Measurements from ENCODE around the gene COL25A1. TPM values are rescaled to one million over a fixed set of nuclear protein-coding genes. Genes with fewer than 3 reads are reported as not detected.
A peak's percentile ranks its signal among the peaks of the same experiment; 100 is the strongest.

Gene COL25A1
- polyA plus RNA-seq, 1 donor, result 2.5 TPM

- H3K36me3 ChIP-seq (ENCODE audit: control insufficient read depth, insufficient read depth, low read length), result no peaks in the 10 kb centered on the region
- no CpG with 5 or more reads among the region's 5 CpGs for WGBS (ENCODE audit: insufficient coverage, low lambda C conversion rate)
- H3K27me3 ChIP-seq (ENCODE audit: control insufficient read depth, insufficient read depth, low read length), result no peaks in the 10 kb centered on the region
- no peak overlapping the region for H3K27ac ChIP-seq (ENCODE audit: low read length)
- H3K4me1 ChIP-seq (ENCODE audit: control insufficient read depth, insufficient read depth, low read length), result no peaks in the 10 kb centered on the region
- no peak for DNase-seq
- no peaks in the 10 kb centered on the region for H3K9me3 ChIP-seq (ENCODE audit: control insufficient read depth, low read depth, low read length)
- H3K4me3 ChIP-seq (ENCODE audit: low read length), result no peak overlapping the region
These were observed 111.2 kb downstream of the COL25A1 start for GRCh38 chr4:109191216-109191615.

GRCh38 chr4:109186458-109186945 lies 116.0 kb downstream of the COL25A1 start:
- no peaks in the 10 kb centered on the region for H3K9me3 ChIP-seq (ENCODE audit: control insufficient read depth, low read depth, low read length)
- no peak for DNase-seq
- no peaks in the 10 kb centered on the region for H3K27me3 ChIP-seq (ENCODE audit: control insufficient read depth, insufficient read depth, low read length)
- H3K27ac ChIP-seq (ENCODE audit: low read length), result no peak overlapping the region
- WGBS (ENCODE audit: insufficient coverage, low lambda C conversion rate), result 15% methylated on average over 3 of the region's 4 CpGs
- no peak overlapping the region for H3K4me3 ChIP-seq (ENCODE audit: low read length)
- H3K4me1 ChIP-seq (ENCODE audit: control insufficient read depth, insufficient read depth, low read length), result no peaks in the 10 kb centered on the region
- H3K36me3 ChIP-seq (ENCODE audit: control insufficient read depth, insufficient read depth, low read length), result no peaks in the 10 kb centered on the region

GRCh38 chr4:109185951-109186350 lies 116.5 kb downstream of the COL25A1 start:
- H3K27me3 ChIP-seq (ENCODE audit: control insufficient read depth, insufficient read depth, low read length), result no peaks in the 10 kb centered on the region
- 69% methylated on average over 4 of the region's 7 CpGs for WGBS (ENCODE audit: insufficient coverage, low lambda C conversion rate)
- no peak overlapping the region for H3K4me3 ChIP-seq (ENCODE audit: low read length)
- H3K9me3 ChIP-seq (ENCODE audit: control insufficient read depth, low read depth, low read length), result no peaks in the 10 kb centered on the region
- no peak for DNase-seq
- no peak overlapping the region for H3K27ac ChIP-seq (ENCODE audit: low read length)
- H3K36me3 ChIP-seq (ENCODE audit: control insufficient read depth, insufficient read depth, low read length), result no peaks in the 10 kb centered on the region
- no peaks in the 10 kb centered on the region for H3K4me1 ChIP-seq (ENCODE audit: control insufficient read depth, insufficient read depth, low read length)

GRCh38 chr4:109185548-109185947 lies 116.9 kb downstream of the COL25A1 start:
- Histone ChIP-seq H3K4me3 (ENCODE audit: low read length) (no peak overlapping the region), H3K36me3 (ENCODE audit: control insufficient read depth, insufficient read depth, low read length) (no peaks in the 10 kb centered on the region), H3K27me3 (ENCODE audit: control insufficient read depth, insufficient read depth, low read length) (no peaks in the 10 kb centered on the region), H3K4me1 (ENCODE audit: control insufficient read depth, insufficient read depth, low read length) (no peaks in the 10 kb centered on the region), H3K9me3 (ENCODE audit: control insufficient read depth, low read depth, low read length) (no peaks in the 10 kb centered on the region), H3K27ac (ENCODE audit: low read length) (no peak overlapping the region)
- no peak for DNase-seq
- 100% methylated on average over 1 of the region's 2 CpGs for WGBS (ENCODE audit: insufficient coverage, low lambda C conversion rate)

- Histone ChIP-seq H3K27ac (ENCODE audit: low read length) (no peak overlapping the region), H3K36me3 (ENCODE audit: control insufficient read depth, insufficient read depth, low read length) (no peaks in the 10 kb centered on the region), H3K4me3 (ENCODE audit: low read length) (no peak overlapping the region), H3K9me3 (ENCODE audit: control insufficient read depth, low read depth, low read length) (no peaks in the 10 kb centered on the region), H3K4me1 (ENCODE audit: control insufficient read depth, insufficient read depth, low read length) (no peaks in the 10 kb centered on the region), H3K27me3 (ENCODE audit: control insufficient read depth, insufficient read depth, low read length) (no peaks in the 10 kb centered on the region)
- no CpG with 5 or more reads among the region's 3 CpGs for WGBS (ENCODE audit: insufficient coverage, low lambda C conversion rate)
- peak in 1 of 2 donors; percentile 6 for DNase-seq
These were observed 117.9 kb downstream of the COL25A1 start for GRCh38 chr4:109184491-109184961.

GRCh38 chr4:109183931-109184490 lies 118.4 kb downstream of the COL25A1 start:
- no peaks in the 10 kb centered on the region for H3K9me3 ChIP-seq (ENCODE audit: control insufficient read depth, low read depth, low read length)
- no peak overlapping the region for H3K27ac ChIP-seq (ENCODE audit: low read length)
- WGBS (ENCODE audit: insufficient coverage, low lambda C conversion rate), result no CpG with 5 or more reads among the region's 3 CpGs
- H3K4me3 ChIP-seq (ENCODE audit: low read length), result no peak overlapping the region
- H3K36me3 ChIP-seq (ENCODE audit: control insufficient read depth, insufficient read depth, low read length), result no peaks in the 10 kb centered on the region
- H3K27me3 ChIP-seq (ENCODE audit: control insufficient read depth, insufficient read depth, low read length), result no peaks in the 10 kb centered on the region
- H3K4me1 ChIP-seq (ENCODE audit: control insufficient read depth, insufficient read depth, low read length), result no peaks in the 10 kb centered on the region
- DNase-seq, result no peak

GRCh38 chr4:109182696-109183095 lies 119.8 kb downstream of the COL25A1 start:
- Histone ChIP-seq H3K9me3 (ENCODE audit: control insufficient read depth, low read depth, low read length) (no peaks in the 10 kb centered on the region), H3K36me3 (ENCODE audit: control insufficient read depth, insufficient read depth, low read length) (no peaks in the 10 kb centered on the region), H3K4me1 (ENCODE audit: control insufficient read depth, insufficient read depth, low read length) (no peaks in the 10 kb centered on the region), H3K4me3 (ENCODE audit: low read length) (no peak overlapping the region), H3K27ac (ENCODE audit: low read length) (no peak overlapping the region), H3K27me3 (ENCODE audit: control insufficient read depth, insufficient read depth, low read length) (no peaks in the 10 kb centered on the region)
- 71% methylated on average over 1 of the region's 3 CpGs for WGBS (ENCODE audit: insufficient coverage, low lambda C conversion rate)
- no peak for DNase-seq

- Histone ChIP-seq H3K9me3 (ENCODE audit: control insufficient read depth, low read depth, low read length) (no peaks in the 10 kb centered on the region), H3K27ac (ENCODE audit: low read length) (no peak overlapping the region), H3K27me3 (ENCODE audit: control insufficient read depth, insufficient read depth, low read length) (no peaks in the 10 kb centered on the region), H3K36me3 (ENCODE audit: control insufficient read depth, insufficient read depth, low read length) (no peaks in the 10 kb centered on the region), H3K4me3 (ENCODE audit: low read length) (no peak overlapping the region), H3K4me1 (ENCODE audit: control insufficient read depth, insufficient read depth, low read length) (no peaks in the 10 kb centered on the region)
- WGBS (ENCODE audit: insufficient coverage, low lambda C conversion rate), result no CpG with 5 or more reads among the region's 3 CpGs
- DNase-seq, result no peak
These were observed 123.4 kb downstream of the COL25A1 start for GRCh38 chr4:109179061-109179460.

GRCh38 chr4:109177096-109177810 lies 125.2 kb downstream of the COL25A1 start:
- Histone ChIP-seq H3K4me1 (ENCODE audit: control insufficient read depth, insufficient read depth, low read length) (no peaks in the 10 kb centered on the region), H3K36me3 (ENCODE audit: control insufficient read depth, insufficient read depth, low read length) (no peaks in the 10 kb centered on the region), H3K4me3 (ENCODE audit: low read length) (no peak overlapping the region), H3K9me3 (ENCODE audit: control insufficient read depth, low read depth, low read length) (no peaks in the 10 kb centered on the region), H3K27ac (ENCODE audit: low read length) (no peak overlapping the region), H3K27me3 (ENCODE audit: control insufficient read depth, insufficient read depth, low read length) (no peaks in the 10 kb centered on the region)
- WGBS (ENCODE audit: insufficient coverage, low lambda C conversion rate), result no CpG with 5 or more reads among the region's 6 CpGs
- DNase-seq, result no peak

- Histone ChIP-seq H3K4me1 (ENCODE audit: control insufficient read depth, insufficient read depth, low read length) (no peaks in the 10 kb centered on the region), H3K27me3 (ENCODE audit: control insufficient read depth, insufficient read depth, low read length) (no peaks in the 10 kb centered on the region), H3K4me3 (ENCODE audit: low read length) (no peak overlapping the region), H3K27ac (ENCODE audit: low read length) (no peak overlapping the region), H3K36me3 (ENCODE audit: control insufficient read depth, insufficient read depth, low read length) (no peaks in the 10 kb centered on the region), H3K9me3 (ENCODE audit: control insufficient read depth, low read depth, low read length) (no peaks in the 10 kb centered on the region)
- WGBS (ENCODE audit: insufficient coverage, low lambda C conversion rate), result 83% methylated on average over 1 of the region's 5 CpGs
- DNase-seq, result no peak
These were observed 128.1 kb downstream of the COL25A1 start for GRCh38 chr4:109174224-109174953.

Measured in large intestine (tissue), 3 donors.